A673 (cell line): ENCODE results near the gene CDC42EP4. TPM values are rescaled to one million over a fixed set of nuclear protein-coding genes. Genes with fewer than 3 reads are reported as not detected.

Experiments
- BruUV-seq: library from RNA; stranded (reverse); fragments of 400-500 nt; replicated peaks from 2 replicates; lab custom pipeline; 2021; lab: Mats Ljungman, UMichigan
- CTCF ChIA-PET: fragments of 300-600 bp; sonication (Branson Sonifier 250); formaldehyde crosslinking; loops from one replicate; lab custom pipeline; 2022; ENCODE audit warnings: antibody characterized with exemption; lab: Charles Lee
- POLR2A ChIA-PET: fragments of 300-600 bp; sonication (Branson Sonifier 250); formaldehyde crosslinking; loops from one replicate; lab custom pipeline; 2022; ENCODE audit warnings: antibody characterized with exemption; ENCODE audit not compliant: low non-redundant PET; lab: Charles Lee
- DNase-seq: peaks from one replicate; pipeline ENCODE4 v3.0.0-alpha.2; 2015; ENCODE audit warnings: low spot score
- H3K27ac ChIP-seq: fragments of 200-600 bp; sonication (generic); 2 replicates; pipeline ENCODE4 v1.5.1; 2016; ENCODE audit warnings: mixed run types, low read depth, mild to moderate bottlenecking, mixed read lengths, antibody characterized with exemption, low read length; ENCODE audit not compliant: poor library complexity, severe bottlenecking
- H3K27me3 ChIP-seq: fragments of 200-600 bp; sonication (generic); replicated peaks from 2 replicates; pipeline ENCODE4 v1.6.1; 2017; ENCODE audit warnings: mixed run types, low read depth, mild to moderate bottlenecking, mixed read lengths, antibody characterized with exemption, low read length; ENCODE audit not compliant: insufficient read depth, poor library complexity
- H3K36me3 ChIP-seq: fragments of 200-600 bp; sonication (generic); 2 replicates; pipeline ENCODE4 v1.6.1; 2016; ENCODE audit warnings: mixed run types, mild to moderate bottlenecking, mixed read lengths, antibody characterized with exemption, low read length; ENCODE audit not compliant: insufficient read depth, poor library complexity, severe bottlenecking
- H3K4me1 ChIP-seq: fragments of 200-600 bp; sonication (generic); 2 replicates; pipeline ENCODE4 v1.6.1; 2017; ENCODE audit warnings: mixed run types, mild to moderate bottlenecking, mixed read lengths, antibody characterized with exemption, low read length; ENCODE audit not compliant: insufficient read depth, poor library complexity, severe bottlenecking
- H3K4me3 ChIP-seq: fragments of 200-600 bp; sonication (generic); 2 replicates; pipeline ENCODE4 v1.5.1; 2016; ENCODE audit warnings: low read depth, mixed run types, mild to moderate bottlenecking, mixed read lengths, low read length; ENCODE audit not compliant: poor library complexity, severe bottlenecking
- H3K9me3 ChIP-seq: fragments of 200-600 bp; sonication (generic); 2 replicates; pipeline ENCODE4 v1.6.1; 2016; ENCODE audit warnings: mixed run types, low read depth, mild to moderate bottlenecking, mixed read lengths, antibody characterized with exemption, low read length; ENCODE audit not compliant: poor library complexity, severe bottlenecking
- CTCF ChIP-seq: fragments of 300-800, 200-600 bp; sonication (generic); conservative IDR thresholded peaks from 2 replicates; pipeline ENCODE4 v1.5.1; 2017; ENCODE audit warnings: low read depth, mild to moderate bottlenecking, antibody characterized with exemption, low read length, moderate library complexity, mixed read lengths
- EZH2 ChIP-seq: fragments of 200-600 bp; sonication (generic); IDR thresholded peaks from 2 replicates; pipeline ENCODE4 v1.6.1; 2017; ENCODE audit warnings: borderline replicate concordance, low read depth, mild to moderate bottlenecking, mixed read lengths, antibody characterized with exemption, low read length; ENCODE audit not compliant: poor library complexity, severe bottlenecking
- intact Hi-C: fragments of 100-400 bp; cut with micrococcal nuclease; formaldehyde crosslinking; loops from one replicate; pipeline ENCODE4 v1.10.0; 2022; ENCODE audit not compliant: unreplicated experiment
- total RNA-seq: library from RNA; stranded (reverse); gene quantifications from 2 replicates; pipeline ENCODE4 v1.2.3, GENCODE V29; 2021

Gene CDC42EP4
- total RNA-seq, 1 experiment from 2014 or later = 37.5 TPM

GRCh38 chr17:73304971-73305812 is 6.6 kb downstream of the CDC42EP4 start:
- TF ChIP-seq EZH2 (no peak), CTCF (peak; percentile 58)
- Histone ChIP-seq H3K36me3 (no peaks in the 10 kb centered on the region), H3K9me3 (no peaks in the 10 kb centered on the region), H3K27me3 (no peaks in the 10 kb centered on the region), H3K27ac (peak overlapping the region; percentile 91), H3K4me1 (peaks cover 72% of the 10 kb centered on the region), H3K4me3 (peak overlapping the region; percentile 38)
- CTCF ChIA-PET = no interaction called here
- intact Hi-C loops = no loop called here
- no TSS peak for BruUV-seq
- POLR2A ChIA-PET = no interaction called here
- DNase-seq = peak; percentile 94

GRCh38 chr17:73304438-73304837 is 7.4 kb downstream of the CDC42EP4 start:
- CTCF ChIA-PET = interaction anchor here (1.3 kb wide), 1 partner anchor 66 kb away, joined by 3 read pairs; no protein-coding TSS in a partner anchor
- intact Hi-C loops = no loop called here
- H3K4me3 ChIP-seq = no peak overlapping the region

GRCh38 chr17:73302189-73302588 is 9.6 kb downstream of the CDC42EP4 start:
- Histone ChIP-seq H3K36me3 (no peaks in the 10 kb centered on the region), H3K9me3 (no peaks in the 10 kb centered on the region), H3K4me1 (peaks cover 70% of the 10 kb centered on the region), H3K27me3 (no peaks in the 10 kb centered on the region), H3K4me3 (no peak overlapping the region), H3K27ac (no peak overlapping the region)
- DNase-seq = no peak
- intact Hi-C loops = no loop called here
- POLR2A ChIA-PET = no interaction called here
- CTCF ChIA-PET = no interaction called here
- TF ChIP-seq CTCF (no peak), EZH2 (no peak)
- BruUV-seq = no TSS peak

More at GRCh38 chr17:73304438-73304837, 7.4 kb downstream of the CDC42EP4 start:
- H3K36me3 ChIP-seq = no peaks in the 10 kb centered on the region
- DNase-seq = no peak
- POLR2A ChIA-PET = no interaction called here
- H3K27me3 ChIP-seq = no peaks in the 10 kb centered on the region
- no TSS peak for BruUV-seq
- H3K4me1 ChIP-seq = peaks cover 77% of the 10 kb centered on the region
- no peaks in the 10 kb centered on the region for H3K9me3 ChIP-seq
- no peak for TF ChIP-seq CTCF
- no peak for TF ChIP-seq EZH2
- peak overlapping the region; percentile 91 for H3K27ac ChIP-seq
